22Rv1 (cell line): ENCODE data around the gene KDM4B.

ENCODE experiments used
- H3K27ac ChIP-seq: fragments of 450-650 bp; 2 replicates; pipeline ENCODE4 v1.5.1; 2017
- ZFX ChIP-seq: fragments of 450-650 bp; IDR thresholded peaks from 2 replicates; pipeline ENCODE4 v1.6.1; 2017; ENCODE audit warnings: antibody characterized with exemption, borderline replicate concordance
- TF ChIP-seq, protein P1 (sequence below): fragments of 450-650 bp; IDR thresholded peaks from 2 replicates; pipeline ENCODE4 v1.5.1; 2017; ENCODE audit warnings: mild to moderate bottlenecking

The KDM4B gene

DNA sequence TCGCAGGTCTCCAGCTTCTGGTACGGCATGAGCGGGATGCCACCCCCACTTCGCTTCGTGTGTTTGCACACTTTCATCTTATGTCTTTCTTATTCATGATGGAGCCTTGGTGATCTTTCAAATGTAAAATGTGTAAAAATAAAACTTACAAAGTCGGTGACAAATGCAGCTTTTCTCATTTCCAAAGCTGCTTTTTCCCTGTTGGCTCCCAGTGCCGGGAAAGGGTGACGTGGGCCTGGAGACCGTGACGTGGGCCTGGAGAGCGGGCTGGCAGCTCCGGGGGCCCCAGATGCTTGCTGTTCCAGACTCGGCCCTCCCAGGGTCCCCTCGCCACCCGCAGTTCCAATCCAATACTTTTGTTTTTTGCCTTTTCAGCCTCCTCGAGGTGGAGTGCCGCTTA, 101.4 kb downstream of the KDM4B start:
- no peak overlapping the region for H3K27ac ChIP-seq
- no peak for TF ChIP-seq ZFX
- TF ChIP-seq, protein P1, sequence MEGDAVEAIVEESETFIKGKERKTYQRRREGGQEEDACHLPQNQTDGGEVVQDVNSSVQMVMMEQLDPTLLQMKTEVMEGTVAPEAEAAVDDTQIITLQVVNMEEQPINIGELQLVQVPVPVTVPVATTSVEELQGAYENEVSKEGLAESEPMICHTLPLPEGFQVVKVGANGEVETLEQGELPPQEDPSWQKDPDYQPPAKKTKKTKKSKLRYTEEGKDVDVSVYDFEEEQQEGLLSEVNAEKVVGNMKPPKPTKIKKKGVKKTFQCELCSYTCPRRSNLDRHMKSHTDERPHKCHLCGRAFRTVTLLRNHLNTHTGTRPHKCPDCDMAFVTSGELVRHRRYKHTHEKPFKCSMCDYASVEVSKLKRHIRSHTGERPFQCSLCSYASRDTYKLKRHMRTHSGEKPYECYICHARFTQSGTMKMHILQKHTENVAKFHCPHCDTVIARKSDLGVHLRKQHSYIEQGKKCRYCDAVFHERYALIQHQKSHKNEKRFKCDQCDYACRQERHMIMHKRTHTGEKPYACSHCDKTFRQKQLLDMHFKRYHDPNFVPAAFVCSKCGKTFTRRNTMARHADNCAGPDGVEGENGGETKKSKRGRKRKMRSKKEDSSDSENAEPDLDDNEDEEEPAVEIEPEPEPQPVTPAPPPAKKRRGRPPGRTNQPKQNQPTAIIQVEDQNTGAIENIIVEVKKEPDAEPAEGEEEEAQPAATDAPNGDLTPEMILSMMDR: no peak

DNA sequence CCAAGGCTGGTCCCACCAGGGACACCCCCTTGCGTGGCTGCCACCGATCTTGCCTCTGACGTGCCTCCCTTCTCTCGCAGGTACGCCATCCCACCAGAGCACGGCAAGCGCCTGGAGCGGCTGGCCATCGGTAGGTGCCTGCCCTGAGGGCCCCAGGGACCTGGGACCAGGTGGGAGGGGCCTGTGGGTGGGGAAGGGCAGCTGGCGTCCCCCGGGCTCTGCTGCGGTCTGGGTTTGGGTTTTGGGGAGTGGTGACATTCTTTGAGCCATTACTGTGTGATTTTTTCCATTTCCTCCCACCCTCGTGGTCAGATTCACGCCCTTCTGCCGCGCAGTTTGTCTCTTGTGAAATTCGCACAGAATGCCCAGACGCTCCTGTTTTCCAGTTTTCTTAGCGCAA, 102.0 kb downstream of the KDM4B start:
- no peak overlapping the region for H3K27ac ChIP-seq
- no peak for TF ChIP-seq ZFX
- TF ChIP-seq, protein P1: no peak

GRCh38 chr19:5071579-5071978, 102.7 kb downstream of the KDM4B start:
- TF ChIP-seq, protein P1: no peak
- no peak for TF ChIP-seq ZFX
- H3K27ac ChIP-seq: no peak overlapping the region

DNA sequence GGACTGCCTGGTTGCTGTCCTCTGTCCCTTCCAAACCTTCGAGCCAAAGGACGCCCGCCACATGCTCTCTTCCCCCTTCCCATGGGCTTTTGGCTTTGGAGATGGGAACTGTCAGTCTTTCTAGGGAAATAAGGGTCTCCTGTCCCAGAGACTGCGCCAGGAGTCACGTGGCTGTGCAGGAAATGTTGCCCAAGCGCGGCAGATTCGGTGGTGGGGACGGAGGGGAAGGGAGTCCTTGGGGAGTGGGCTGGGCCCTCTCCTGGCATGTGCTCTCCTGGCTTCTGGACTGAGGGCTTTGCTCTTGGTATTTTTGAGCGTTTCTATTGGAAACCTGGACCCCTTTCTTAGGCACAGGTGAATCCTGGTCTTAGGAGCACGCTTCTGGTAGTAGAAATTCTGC, 103.2 kb downstream of the KDM4B start:
- TF ChIP-seq ZFX: no peak
- TF ChIP-seq, protein P1: no peak
- no peak overlapping the region for H3K27ac ChIP-seq

DNA sequence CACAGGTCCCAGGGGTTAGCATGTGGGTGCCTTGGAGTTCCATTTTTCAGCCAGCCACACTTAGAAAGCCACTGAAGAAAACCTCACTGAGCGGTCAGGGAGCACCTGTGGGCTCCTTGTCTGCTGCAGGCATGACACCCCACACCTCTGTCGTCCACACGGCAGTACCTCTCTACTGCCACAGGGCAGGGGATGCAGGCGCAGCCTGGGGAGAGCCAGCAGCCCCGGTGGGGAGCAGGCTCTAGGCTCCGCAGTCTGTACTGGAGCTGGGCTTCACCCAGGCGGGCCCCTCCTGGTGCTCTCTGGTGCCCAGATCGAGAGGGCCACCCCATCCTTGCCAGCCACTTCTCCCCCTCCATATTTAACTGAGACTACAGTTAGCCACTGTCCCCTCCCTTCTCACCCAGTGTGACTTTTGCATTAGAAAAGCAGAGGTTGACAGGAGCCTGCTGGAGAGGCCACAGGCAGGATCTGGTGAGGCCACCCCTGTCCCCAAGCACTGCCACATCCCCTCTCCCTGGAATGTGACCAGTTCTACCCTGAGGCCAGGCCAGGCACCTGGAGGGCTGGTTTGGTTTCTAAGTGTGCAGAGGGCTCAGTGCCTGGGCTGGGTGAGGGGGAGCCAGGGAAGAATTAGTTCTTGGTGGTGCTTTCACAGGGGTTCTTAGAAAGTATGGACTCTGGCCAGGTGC, 104.4 kb downstream of the KDM4B start:
- H3K27ac ChIP-seq: no peak overlapping the region
- no peak for TF ChIP-seq ZFX
- TF ChIP-seq, protein P1: no peak

DNA sequence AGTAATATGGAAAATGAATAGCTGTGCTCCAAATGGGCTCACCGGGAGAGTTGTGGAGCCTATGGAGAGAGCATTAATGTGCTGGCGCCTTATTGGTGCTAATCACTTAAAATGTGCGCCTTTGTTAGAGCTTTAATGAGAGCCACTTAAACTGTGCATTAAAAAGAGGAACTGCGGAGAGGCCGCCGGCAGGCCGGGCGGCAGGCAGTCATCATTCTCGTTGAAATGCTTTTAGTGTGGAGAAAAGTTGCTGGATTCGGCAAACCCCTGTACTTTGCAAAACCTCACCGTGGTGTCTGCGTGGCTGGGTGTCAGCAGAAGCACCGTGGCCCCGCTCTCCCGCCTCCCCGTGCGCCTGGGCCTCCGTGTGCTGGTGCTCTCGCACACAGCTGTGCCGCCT, 105.5 kb downstream of the KDM4B start:
- TF ChIP-seq ZFX: no peak
- TF ChIP-seq, protein P1: no peak
- no peak overlapping the region for H3K27ac ChIP-seq

DNA sequence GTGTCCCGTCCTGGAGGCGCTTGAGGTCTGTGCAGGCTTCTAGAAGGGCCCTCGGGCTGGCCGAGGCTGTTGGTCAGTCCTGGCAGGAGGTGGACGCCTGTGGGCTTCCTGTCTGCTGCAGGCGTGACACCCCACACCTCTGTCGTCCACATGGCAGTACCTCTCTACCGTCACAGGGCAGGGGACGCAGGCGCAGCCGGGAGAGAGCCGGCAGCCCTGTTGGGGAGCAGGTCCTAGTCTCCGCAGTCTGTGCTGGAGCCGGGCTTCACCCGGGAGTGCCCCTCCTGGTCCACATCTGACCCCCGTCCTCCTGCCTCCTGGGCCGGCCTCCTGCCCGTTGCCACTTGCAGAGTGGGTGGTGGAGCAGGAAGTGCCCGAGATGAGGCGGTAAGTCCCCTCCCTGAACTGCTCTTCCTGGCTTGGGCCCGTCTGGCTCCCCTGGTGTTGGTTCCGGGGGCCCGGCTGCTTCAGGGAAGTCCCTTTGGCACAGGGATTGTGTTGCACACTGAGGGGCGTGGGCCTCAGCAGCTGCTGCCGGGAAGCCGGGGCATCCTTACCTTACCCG, 106.0 kb downstream of the KDM4B start:
- TF ChIP-seq, protein P1: no peak
- no peak for TF ChIP-seq ZFX
- no peak overlapping the region for H3K27ac ChIP-seq
